Measurements from ENCODE around the gene IL18. TPM values are rescaled to one million over a fixed set of nuclear protein-coding genes. Genes with fewer than 3 reads are reported as not detected.

The IL18 gene
- total and polyA plus RNA-seq, 2 of the 8 experiments (the other 6 are each of a cell fraction or from before 2014, with no cell fraction given) = 0.29 to 0.84 TPM

GRCh38 chr11:112173152-112173551 lies 9.3 kb upstream of the IL18 start:
- H2BK120ac ChIP-seq (replicated peaks; ENCODE audit: low read depth, low read length) = no peak overlapping the region
- no peak overlapping the region for H2BK12ac ChIP-seq (ENCODE audit: low read depth, low read length)
- H3K18ac ChIP-seq (ENCODE audit: extremely low read depth, low read length) = no peak overlapping the region
- H4K20me1 ChIP-seq (replicated peaks in 1 of 2; ENCODE audit: control insufficient read depth in 1 of 2, insufficient read depth in 2 of 2, low read length in 2 of 2) = no peaks in the 10 kb centered on the region
- no peak overlapping the region for H2AFZ ChIP-seq (ENCODE audit: low read length)
- H2BK15ac ChIP-seq (ENCODE audit: low read length) = no peak overlapping the region
- H3K27ac ChIP-seq (ENCODE audit: low read depth, low read length) = no peak overlapping the region
- H2AK5ac ChIP-seq (ENCODE audit: low read depth, low read length) = no peak overlapping the region
- H4K5ac ChIP-seq (ENCODE audit: insufficient read length, low read depth, low read length) = no peak overlapping the region
- WGBS, 2 experiments (ENCODE audit: extremely low coverage in 1 of 2, insufficient coverage in 1 of 2, insufficient read length in 1 of 2, insufficient replicate concordance in 2 of 2, low coverage in 1 of 2, low lambda C conversion rate in 2 of 2, missing lambda C conversion rate in 1 of 2) = 86% methylated on average over 3 of the region's 3 CpGs; no CpG with 5 or more reads in 1 of the 2 experiments
- H3K4me1 ChIP-seq (replicated peaks in 1 of 4; ENCODE audit: control insufficient read depth in 3 of 4, insufficient read depth in 4 of 4, low read length in 3 of 4) = peaks cover 0 to 3% (median 0%) of the 10 kb centered on the region in 4 experiments; a peak in 1 of 7 replicates
- H2BK5ac ChIP-seq (ENCODE audit: low read depth, low read length) = no peak overlapping the region
- no peak overlapping the region for H3K4me2 ChIP-seq (ENCODE audit: insufficient read depth in 1 of 2, low read depth in 2 of 2, low read length in 2 of 2)
- no peaks in the 10 kb centered on the region for H3K79me2 ChIP-seq (ENCODE audit: control insufficient read depth in 1 of 2, insufficient read depth in 2 of 2, low read length in 2 of 2)
- no peaks in the 10 kb centered on the region for H3K36me3 ChIP-seq (ENCODE audit: control insufficient read depth in 2 of 4, insufficient read depth in 4 of 4, low read length in 3 of 4)
- DNase-seq (ENCODE audit: low read depth in 1 of 2, low spot score in 2 of 2) (no peak), FAIRE-seq (no peak)
- H3K4ac ChIP-seq (replicated peaks; ENCODE audit: insufficient read length, low read depth, low read length) = no peak overlapping the region
- H3K23me2 ChIP-seq (ENCODE audit: low read depth, low read length) = no peaks in the 10 kb centered on the region
- H3K27me3 ChIP-seq (replicated peaks in 1 of 4; ENCODE audit: control insufficient read depth in 3 of 4, extremely low read depth in 1 of 4, insufficient read depth in 3 of 4, low read length in 3 of 4) = no peaks in the 10 kb centered on the region
- ChIA-PET CTCF (ENCODE audit: partially characterized antibody) (interaction anchor here (0.6 to 2.9 kb wide), 6 partner anchors 14 to 1236 kb away, joined by 3 to 17 read pairs (median 4); no protein-coding TSS in a partner anchor), POLR2A (ENCODE audit: partially characterized antibody) (interaction anchor here (0.6 kb wide), 2 partner anchors 199 to 436 kb away, joined by 3 read pairs; no protein-coding TSS in a partner anchor)
- H3K9ac ChIP-seq (replicated peaks in 1 of 4; ENCODE audit: extremely low read depth in 1 of 4, low read depth in 3 of 4, low read length in 3 of 4) = no peak overlapping the region
- no peak overlapping the region for H3K23ac ChIP-seq (ENCODE audit: insufficient read length)
- H3K56ac ChIP-seq (replicated peaks; ENCODE audit: insufficient read length, low read depth, low read length) = no peak overlapping the region
- no peaks in the 10 kb centered on the region for H3K9me3 ChIP-seq (ENCODE audit: insufficient read depth in 2 of 2, low read depth in 1 of 2, low read length in 1 of 2)
- no peak overlapping the region for H4K8ac ChIP-seq (ENCODE audit: extremely low read depth, insufficient read depth, low read length)
- no peak overlapping the region for H2BK20ac ChIP-seq (ENCODE audit: low read length)
- no peaks in the 10 kb centered on the region for H3K79me1 ChIP-seq (ENCODE audit: low read depth, low read length)
- no peak overlapping the region for H3K4me3 ChIP-seq (ENCODE audit: extremely low read depth in 1 of 4, insufficient read depth in 2 of 4, low read depth in 3 of 4, low read length in 4 of 4)
- TF ChIP-seq RAD21 (IDR thresholded peaks at IDR 0.05 in 1 of 2, conservative IDR thresholded peaks at IDR 0.05 in 1 of 2; ENCODE audit: low read depth in 2 of 2, low read length in 2 of 2) = no peak
- TF ChIP-seq CEBPB (IDR thresholded peaks at IDR 0.05; ENCODE audit: low read depth, low read length) = peak; percentile 34; the same call in 1 of the 2 replicates
- TF ChIP-seq EGR1 (IDR thresholded peaks at IDR 0.05; ENCODE audit: borderline replicate concordance, low read depth, low read length) = no peak
- TF ChIP-seq ATF3 (IDR thresholded peaks at IDR 0.05; ENCODE audit: insufficient read depth, low read depth, low read length) = no peak
- no peak overlapping the region for H3K14ac ChIP-seq (ENCODE audit: insufficient read length)
- H4K91ac ChIP-seq (replicated peaks; ENCODE audit: insufficient read length, low read length) = no peak overlapping the region

Measured in H1 (cell line).